ENCODE data around the gene SLC30A2.

- TF ChIP-seq CTCF (IDR thresholded peaks at IDR 0.05; ENCODE audit: low read depth, low read length) (no peak), EZH2phosphoT487 (IDR thresholded peaks at IDR 0.05; ENCODE audit: low read depth) (no peak)
Measured at GRCh38 chr1:26078286-26079177, 32.6 kb upstream of the SLC30A2 start.

All from OCI-LY3 (cell line).